GM12878 (cell line): ENCODE results near the gene SYNPO2L. TPM values are rescaled to one million over a fixed set of nuclear protein-coding genes. Genes with fewer than 3 reads are reported as not detected.

ENCODE experiments used
- ATAC-seq: fragments of 200-7000 bp; cut with Tn5 transposase; 3 replicates; pipeline ENCODE4 v1.9.1; 2020; ENCODE audit warnings: mild to moderate bottlenecking, moderate library complexity
- BruUV-seq: library from RNA; stranded (reverse); fragments of 400-500 nt; replicated peaks from 2 replicates; lab custom pipeline; 2021; lab: Mats Ljungman, UMichigan
- CTCF ChIA-PET: fragments of 300-600 bp; sonication (Branson Sonifier 250); formaldehyde crosslinking; extraction: SDS; loops from one replicate; lab custom pipeline; 2021; ENCODE audit warnings: inconsistent platforms; lab: Yijun Ruan, JAX
- POLR2A ChIA-PET: fragments of 350-600 bp; formaldehyde crosslinking; extraction: SDS; loops from one replicate; lab custom pipeline; 2021; ENCODE audit warnings: inconsistent platforms; lab: Charles Lee
- RAD21 ChIA-PET: fragments of 300-600 bp; sonication (Branson Sonifier 250); formaldehyde crosslinking; loops from one replicate; lab custom pipeline; 2023; ENCODE audit warnings: antibody characterized with exemption; ENCODE audit not compliant: unreplicated experiment; lab: Charles Lee
- SMC1A ChIA-PET: fragments of 300-600 bp; sonication (Branson Sonifier 250); formaldehyde crosslinking; loops from one replicate; lab custom pipeline; 2023; ENCODE audit not compliant: unreplicated experiment, uncharacterized antibody; lab: Charles Lee
- DNase-seq: peaks from one replicate; pipeline ENCODE4 v3.0.0-alpha.2; 2011; ENCODE audit warnings: low read depth, low spot score
- FAIRE-seq: peaks from 3 replicates; lab custom pipeline; 2011; peaks lifted over from hg19 to GRCh38; lab: Jason Lieb, UNC
- H2AFZ ChIP-seq: 2 replicates; pipeline ENCODE4 v1.6.0; 2011; ENCODE audit warnings: low read depth, low read length, control low read depth; ENCODE audit not compliant: control insufficient read depth
- H3K27ac ChIP-seq: 2 replicates; pipeline ENCODE4 v1.5.1; 2011; ENCODE audit warnings: control low read depth; ENCODE audit not compliant: control insufficient read depth, insufficient read depth
- H3K27me3 ChIP-seq, 2 experiments: replicated peaks in 1 of 2; 2 replicates each; pipeline versions ENCODE4 v1.6.0 to v1.6.1; 2011; ENCODE audit warnings: low read length in 1 of 2; ENCODE audit not compliant: control insufficient read depth in 2 of 2, insufficient read depth in 2 of 2
- H3K36me3 ChIP-seq, 2 experiments: 2 replicates each; pipeline ENCODE4 v1.5.1; 2011; ENCODE audit warnings: low read length in 1 of 2; ENCODE audit not compliant: control insufficient read depth in 2 of 2, insufficient read depth in 2 of 2
- H3K4me1 ChIP-seq: 2 replicates; pipeline ENCODE4 v1.6.1; 2011; ENCODE audit warnings: mild to moderate bottlenecking, low read length, moderate library complexity, mixed read lengths; ENCODE audit not compliant: control insufficient read depth, insufficient read depth
- H3K4me2 ChIP-seq: 2 replicates; pipeline ENCODE4 v1.6.0; 2011; ENCODE audit warnings: control low read depth; ENCODE audit not compliant: control insufficient read depth, insufficient read depth
- H3K4me3 ChIP-seq: fragments of 200-600 bp; sonication (generic); 2 replicates; pipeline ENCODE4 v1.5.1; 2016
- H3K79me2 ChIP-seq: 2 replicates; pipeline ENCODE4 v1.6.0; 2011; ENCODE audit warnings: low read length; ENCODE audit not compliant: control insufficient read depth, insufficient read depth
- H3K9ac ChIP-seq: 2 replicates; pipeline ENCODE4 v1.8.0; 2011; ENCODE audit warnings: low read length, control low read depth, mixed read lengths; ENCODE audit not compliant: control insufficient read depth, insufficient read depth
- H3K9me3 ChIP-seq: replicated peaks from 3 replicates; pipeline ENCODE4 v1.5.1; 2011; ENCODE audit warnings: mild to moderate bottlenecking, low read length; ENCODE audit not compliant: control insufficient read depth, insufficient read depth
- H4K20me1 ChIP-seq: 2 replicates; pipeline ENCODE4 v1.6.0; 2011; ENCODE audit not compliant: control insufficient read depth, insufficient read depth
- BHLHE40 ChIP-seq, 2 experiments: fragments of 450-650 bp in 1 of 2; IDR thresholded peaks; 2 replicates each; pipeline ENCODE4 v1.6.1; 2011 to 2017; ENCODE audit warnings: low read depth in 2 of 2, borderline replicate concordance in 1 of 2, improper control_type of control experiment in 1 of 2, low read length in 1 of 2, mild to moderate bottlenecking in 1 of 2
- KLF5 ChIP-seq: fragments of 450-650 bp; IDR thresholded peaks from 2 replicates; pipeline ENCODE4 v1.6.1; 2014; ENCODE audit warnings: mild to moderate bottlenecking; ENCODE audit not compliant: partially characterized antibody
- MTA2 ChIP-seq: fragments of 450-650 bp; IDR thresholded peaks from 2 replicates; pipeline ENCODE4 v1.6.1; 2016; ENCODE audit warnings: low read depth, mild to moderate bottlenecking, moderate library complexity
- MTA3 ChIP-seq: IDR thresholded peaks from 2 replicates; pipeline ENCODE4 v1.6.1; 2012; ENCODE audit warnings: low read length, inconsistent platforms, borderline replicate concordance
- NR2C2 ChIP-seq: IDR thresholded peaks from 2 replicates; pipeline ENCODE4 v1.6.1; 2011; ENCODE audit warnings: borderline replicate concordance, low read depth; ENCODE audit not compliant: control insufficient read depth, insufficient read length
- PML ChIP-seq: IDR thresholded peaks from 2 replicates; pipeline ENCODE4 v1.6.1; 2012; ENCODE audit warnings: low read length, inconsistent platforms
- POU2F2 ChIP-seq: IDR thresholded peaks from 3 replicates; pipeline ENCODE4 v1.6.1; 2011; ENCODE audit warnings: low read depth, mild to moderate bottlenecking, low read length, borderline replicate concordance
- RFX5 ChIP-seq: IDR thresholded peaks from 2 replicates; pipeline ENCODE4 v1.6.1; 2011; ENCODE audit warnings: low read depth, low read length, improper control_type of control experiment
- SIX5 ChIP-seq: IDR thresholded peaks from 2 replicates; pipeline ENCODE4 v1.6.1; 2011; ENCODE audit warnings: mild to moderate bottlenecking, low read depth, low read length, moderate library complexity; ENCODE audit not compliant: severe bottlenecking
- TCF12 ChIP-seq: IDR thresholded peaks from 2 replicates; pipeline ENCODE4 v1.6.1; 2011; ENCODE audit warnings: low read depth, mild to moderate bottlenecking, low read length
- ZNF24 ChIP-seq: fragments of 450-650 bp; IDR thresholded peaks from 2 replicates; pipeline ENCODE4 v1.6.1; 2017; ENCODE audit warnings: antibody characterized with exemption, mild to moderate bottlenecking
- WGBS: methylation state at CpG from one replicate; pipeline ENCODE4 v1.1.6; 2016; ENCODE audit warnings: low lambda C conversion rate; ENCODE audit not compliant: insufficient replicate concordance, insufficient coverage; ENCODE audit errors: missing lambda C conversion rate; 5-methylcytosine and 5-hydroxymethylcytosine counted together
- in situ Hi-C: fragments of 300-500 bp; cut with MboI; formaldehyde crosslinking; loops from 9 replicates; pipeline ENCODE4 v1.14.3; 2018; ENCODE audit warnings: mixed read lengths
- intact Hi-C: fragments of 100-400 bp; cut with micrococcal nuclease; formaldehyde crosslinking; loops from one replicate; pipeline ENCODE4 v1.14.2; 2022; ENCODE audit not compliant: unreplicated experiment
- polyA plus RNA-seq, 11 experiments: library from polyadenylated mRNA; depleted of rRNA in 4 of 11; unstranded in 6 of 11; stranded (reverse) in 5 of 11; fragments of >200 nt; fragmentation: Nextera tagmentation in 4 of 11; fragmentation: Illumina TruSeq in 1 of 11; extraction: Ambion mirVana in 4 of 11; extraction: Trizol in 1 of 11; gene quantifications; 1 replicate in 1 of 11; 2 replicates in 10 of 11; pipeline versions ENCODE4 v1.2.1 to v1.2.3, GENCODE V29; 2011 to 2016; ENCODE audit warnings: inconsistent platforms in 2 of 11, missing spikeins in 2 of 11, low read depth in 1 of 11
- total RNA-seq, 4 experiments: library from RNA; depleted of rRNA in 3 of 4; stranded (reverse); fragments of >200 nt in 3 of 4; fragmentation: Illumina TruSeq in 1 of 4; extraction: Trizol in 1 of 4; gene quantifications; 2 replicates each; pipeline versions ENCODE4 v1.2.1 to v1.2.3, GENCODE V29; 2013 to 2021
- TF ChIP-seq, protein P1 (sequence below): fragments of 450-650 bp; formaldehyde crosslinking; IDR thresholded peaks from 2 replicates; pipeline ENCODE4 v1.5.0; 2022; ENCODE audit warnings: mild to moderate bottlenecking, missing genetic modification characterization
- TF ChIP-seq, protein P2 (sequence below): fragments of 450-650 bp; conservative IDR thresholded peaks from 2 replicates; pipeline ENCODE4 v1.6.1; 2017; ENCODE audit warnings: mild to moderate bottlenecking, moderate library complexity
- TF ChIP-seq, protein P3 (sequence below): IDR thresholded peaks from 2 replicates; pipeline ENCODE4 v1.6.1; 2012; ENCODE audit warnings: mild to moderate bottlenecking, low read depth, low read length

SYNPO2L gene
- total and polyA plus RNA-seq, 10 of the 15 experiments (the other 5 are each of a cell fraction or from before 2014, with no cell fraction given), result 0.01 to 2.3 (median 0.59) TPM

DNA sequence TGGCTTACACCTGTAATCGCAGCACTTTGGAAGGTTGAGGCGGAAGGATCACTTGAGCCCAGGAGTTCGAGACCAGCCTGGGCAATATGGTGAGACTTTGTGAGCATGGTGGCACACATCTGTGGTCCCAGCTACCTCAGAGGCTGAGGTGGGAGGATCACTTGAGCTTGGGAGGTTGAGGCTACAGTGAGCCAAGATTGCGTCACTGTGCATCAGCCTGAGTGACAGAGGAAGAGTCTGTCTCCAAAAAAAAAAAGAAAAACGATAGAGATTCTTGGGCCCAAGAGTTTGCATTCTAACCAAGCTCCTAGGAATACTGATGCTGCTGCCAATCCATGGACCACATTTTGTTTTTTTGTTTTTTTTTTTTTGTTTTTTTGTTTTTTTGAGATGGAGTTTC, 26.7 kb downstream of the SYNPO2L start (continued):
- TF ChIP-seq RFX5, result no peak

DNA sequence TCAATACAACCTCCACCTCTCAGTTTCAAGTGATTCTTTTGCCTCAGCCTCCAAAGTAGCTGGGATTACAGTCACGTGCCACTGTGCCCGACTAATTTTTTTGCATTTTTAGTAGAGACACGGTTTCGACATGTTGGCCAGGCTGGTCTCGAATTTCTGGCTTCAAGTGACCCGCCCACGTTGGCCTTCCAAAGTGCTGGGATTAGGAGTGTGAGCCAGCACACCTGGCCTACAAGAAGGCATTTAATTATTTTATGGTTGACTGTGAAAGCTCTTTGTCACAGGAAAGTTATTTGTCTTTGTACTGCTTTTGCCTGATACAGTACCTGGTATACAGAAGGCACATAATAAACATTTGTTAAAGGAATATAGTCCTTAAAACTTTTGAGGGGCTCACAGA, 27.4 kb downstream of the SYNPO2L start:
- no peak for DNase-seq
- Histone ChIP-seq H3K79me2 (peaks cover 10% of the 10 kb centered on the region), H3K9ac (no peak overlapping the region), H3K4me3 (no peak overlapping the region), H3K36me3 (no peaks in the 10 kb centered on the region), H4K20me1 (no peaks in the 10 kb centered on the region), H3K9me3 (no peaks in the 10 kb centered on the region), H3K4me1 (peaks cover 5% of the 10 kb centered on the region), H3K4me2 (no peak overlapping the region), H3K27ac (no peak overlapping the region), H3K27me3 (no peaks in the 10 kb centered on the region), H2AFZ (no peak overlapping the region)
- WGBS, result 90% methylated on average over 7 of the region's 7 CpGs
- FAIRE-seq, result no peak
- in situ Hi-C loops, result no loop called here
- BruUV-seq, result no TSS peak
- POLR2A ChIA-PET, result interaction anchor here (0.6 to 1.2 kb wide), 3 partner anchors 22 to 1345 kb away, joined by 3 read pairs; no protein-coding TSS in a partner anchor
- SMC1A ChIA-PET, result interaction anchor here (1.0 to 6.6 kb wide), 3 partner anchors 11 to 23 kb away, joined by 3 to 38 read pairs (median 3); no protein-coding TSS in a partner anchor
- no peak for ATAC-seq
- CTCF ChIA-PET, result interaction anchor here (7.7 kb wide), 1 partner anchor 15 kb away, joined by 60 read pairs; the partner anchor contains the start of gene MYOZ1
- intact Hi-C loops, result loop anchor here (5.0 kb wide), 1 partner anchor 101 kb away; no protein-coding TSS in a partner anchor
- RAD21 ChIA-PET, result interaction anchor here (7.3 kb wide), 1 partner anchor 16 kb away, joined by 33 read pairs; no protein-coding TSS in a partner anchor
- TF ChIP-seq PML, result no peak
- no peak for TF ChIP-seq BHLHE40 (IDR thresholded peaks at IDR 0.05; ENCODE audit: borderline replicate concordance in 1 of 2, low read depth in 2 of 2, low read length in 1 of 2)
- TF ChIP-seq, protein P1, sequence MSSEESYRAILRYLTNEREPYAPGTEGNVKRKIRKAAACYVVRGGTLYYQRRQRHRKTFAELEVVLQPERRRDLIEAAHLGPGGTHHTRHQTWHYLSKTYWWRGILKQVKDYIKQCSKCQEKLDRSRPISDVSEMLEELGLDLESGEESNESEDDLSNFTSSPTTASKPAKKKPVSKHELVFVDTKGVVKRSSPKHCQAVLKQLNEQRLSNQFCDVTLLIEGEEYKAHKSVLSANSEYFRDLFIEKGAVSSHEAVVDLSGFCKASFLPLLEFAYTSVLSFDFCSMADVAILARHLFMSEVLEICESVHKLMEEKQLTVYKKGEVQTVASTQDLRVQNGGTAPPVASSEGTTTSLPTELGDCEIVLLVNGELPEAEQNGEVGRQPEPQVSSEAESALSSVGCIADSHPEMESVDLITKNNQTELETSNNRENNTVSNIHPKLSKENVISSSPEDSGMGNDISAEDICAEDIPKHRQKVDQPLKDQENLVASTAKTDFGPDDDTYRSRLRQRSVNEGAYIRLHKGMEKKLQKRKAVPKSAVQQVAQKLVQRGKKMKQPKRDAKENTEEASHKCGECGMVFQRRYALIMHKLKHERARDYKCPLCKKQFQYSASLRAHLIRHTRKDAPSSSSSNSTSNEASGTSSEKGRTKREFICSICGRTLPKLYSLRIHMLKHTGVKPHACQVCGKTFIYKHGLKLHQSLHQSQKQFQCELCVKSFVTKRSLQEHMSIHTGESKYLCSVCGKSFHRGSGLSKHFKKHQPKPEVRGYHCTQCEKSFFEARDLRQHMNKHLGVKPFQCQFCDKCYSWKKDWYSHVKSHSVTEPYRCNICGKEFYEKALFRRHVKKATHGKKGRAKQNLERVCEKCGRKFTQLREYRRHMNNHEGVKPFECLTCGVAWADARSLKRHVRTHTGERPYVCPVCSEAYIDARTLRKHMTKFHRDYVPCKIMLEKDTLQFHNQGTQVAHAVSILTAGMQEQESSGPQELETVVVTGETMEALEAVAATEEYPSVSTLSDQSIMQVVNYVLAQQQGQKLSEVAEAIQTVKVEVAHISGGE (CRISPR knock-in tag), result no peak
- no peak for TF ChIP-seq ZNF24
- TF ChIP-seq NR2C2, result no peak
- no peak for TF ChIP-seq SIX5
- no peak for TF ChIP-seq POU2F2
- TF ChIP-seq, protein P2, sequence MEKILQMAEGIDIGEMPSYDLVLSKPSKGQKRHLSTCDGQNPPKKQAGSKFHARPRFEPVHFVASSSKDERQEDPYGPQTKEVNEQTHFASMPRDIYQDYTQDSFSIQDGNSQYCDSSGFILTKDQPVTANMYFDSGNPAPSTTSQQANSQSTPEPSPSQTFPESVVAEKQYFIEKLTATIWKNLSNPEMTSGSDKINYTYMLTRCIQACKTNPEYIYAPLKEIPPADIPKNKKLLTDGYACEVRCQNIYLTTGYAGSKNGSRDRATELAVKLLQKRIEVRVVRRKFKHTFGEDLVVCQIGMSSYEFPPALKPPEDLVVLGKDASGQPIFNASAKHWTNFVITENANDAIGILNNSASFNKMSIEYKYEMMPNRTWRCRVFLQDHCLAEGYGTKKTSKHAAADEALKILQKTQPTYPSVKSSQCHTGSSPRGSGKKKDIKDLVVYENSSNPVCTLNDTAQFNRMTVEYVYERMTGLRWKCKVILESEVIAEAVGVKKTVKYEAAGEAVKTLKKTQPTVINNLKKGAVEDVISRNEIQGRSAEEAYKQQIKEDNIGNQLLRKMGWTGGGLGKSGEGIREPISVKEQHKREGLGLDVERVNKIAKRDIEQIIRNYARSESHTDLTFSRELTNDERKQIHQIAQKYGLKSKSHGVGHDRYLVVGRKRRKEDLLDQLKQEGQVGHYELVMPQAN, result no peak
- no peak for TF ChIP-seq MTA3
- TF ChIP-seq TCF12, result no peak
- TF ChIP-seq MTA2, result no peak
- TF ChIP-seq, protein P3, sequence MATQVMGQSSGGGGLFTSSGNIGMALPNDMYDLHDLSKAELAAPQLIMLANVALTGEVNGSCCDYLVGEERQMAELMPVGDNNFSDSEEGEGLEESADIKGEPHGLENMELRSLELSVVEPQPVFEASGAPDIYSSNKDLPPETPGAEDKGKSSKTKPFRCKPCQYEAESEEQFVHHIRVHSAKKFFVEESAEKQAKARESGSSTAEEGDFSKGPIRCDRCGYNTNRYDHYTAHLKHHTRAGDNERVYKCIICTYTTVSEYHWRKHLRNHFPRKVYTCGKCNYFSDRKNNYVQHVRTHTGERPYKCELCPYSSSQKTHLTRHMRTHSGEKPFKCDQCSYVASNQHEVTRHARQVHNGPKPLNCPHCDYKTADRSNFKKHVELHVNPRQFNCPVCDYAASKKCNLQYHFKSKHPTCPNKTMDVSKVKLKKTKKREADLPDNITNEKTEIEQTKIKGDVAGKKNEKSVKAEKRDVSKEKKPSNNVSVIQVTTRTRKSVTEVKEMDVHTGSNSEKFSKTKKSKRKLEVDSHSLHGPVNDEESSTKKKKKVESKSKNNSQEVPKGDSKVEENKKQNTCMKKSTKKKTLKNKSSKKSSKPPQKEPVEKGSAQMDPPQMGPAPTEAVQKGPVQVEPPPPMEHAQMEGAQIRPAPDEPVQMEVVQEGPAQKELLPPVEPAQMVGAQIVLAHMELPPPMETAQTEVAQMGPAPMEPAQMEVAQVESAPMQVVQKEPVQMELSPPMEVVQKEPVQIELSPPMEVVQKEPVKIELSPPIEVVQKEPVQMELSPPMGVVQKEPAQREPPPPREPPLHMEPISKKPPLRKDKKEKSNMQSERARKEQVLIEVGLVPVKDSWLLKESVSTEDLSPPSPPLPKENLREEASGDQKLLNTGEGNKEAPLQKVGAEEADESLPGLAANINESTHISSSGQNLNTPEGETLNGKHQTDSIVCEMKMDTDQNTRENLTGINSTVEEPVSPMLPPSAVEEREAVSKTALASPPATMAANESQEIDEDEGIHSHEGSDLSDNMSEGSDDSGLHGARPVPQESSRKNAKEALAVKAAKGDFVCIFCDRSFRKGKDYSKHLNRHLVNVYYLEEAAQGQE, result no peak
- TF ChIP-seq KLF5, result no peak
